NCI-H187 (cell line): ENCODE data around the gene RAB3GAP2.
"Not testable (repeated sequence)": the region's sequence is repeated elsewhere in the genome, so short reads cannot be mapped to it uniquely, and the experiment has no call there.

Experiments used
- DNase-seq, 2 experiments: peaks; one replicate each; lab custom pipeline; 2025; lab: John Stamatoyannopoulos, UW

RAB3GAP2 gene

DNA sequence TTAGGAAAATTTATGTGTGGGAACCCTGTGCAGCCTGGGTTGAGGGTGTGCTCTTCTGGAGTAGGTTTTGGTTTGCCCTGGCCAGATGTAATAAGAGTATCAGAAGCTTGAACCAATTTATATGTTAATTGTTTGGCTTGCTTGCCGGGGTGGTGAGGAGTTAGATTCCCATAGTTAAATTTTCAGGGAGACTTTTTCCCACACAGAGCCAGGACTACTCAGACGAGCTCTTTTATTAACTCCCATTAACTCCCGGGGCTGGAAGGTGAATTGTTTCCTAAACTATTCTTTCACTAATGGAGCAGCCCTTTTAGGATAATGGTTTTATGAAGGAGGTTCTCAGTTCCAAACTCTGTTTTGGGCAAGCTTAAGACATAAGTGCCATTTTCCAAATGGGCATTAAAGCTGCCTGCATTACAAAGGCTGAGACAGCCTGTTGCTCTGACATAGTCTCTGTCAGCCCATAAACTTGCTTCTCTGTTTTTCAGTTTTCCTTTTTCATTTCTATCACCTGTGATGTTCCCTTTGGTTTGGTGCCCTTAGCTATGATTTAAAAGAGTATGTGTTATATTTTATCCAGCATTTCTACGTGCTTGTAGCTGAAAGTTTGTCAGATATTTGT lies 18.0 kb upstream of the RAB3GAP2 start:
- no peak for DNase-seq

DNA sequence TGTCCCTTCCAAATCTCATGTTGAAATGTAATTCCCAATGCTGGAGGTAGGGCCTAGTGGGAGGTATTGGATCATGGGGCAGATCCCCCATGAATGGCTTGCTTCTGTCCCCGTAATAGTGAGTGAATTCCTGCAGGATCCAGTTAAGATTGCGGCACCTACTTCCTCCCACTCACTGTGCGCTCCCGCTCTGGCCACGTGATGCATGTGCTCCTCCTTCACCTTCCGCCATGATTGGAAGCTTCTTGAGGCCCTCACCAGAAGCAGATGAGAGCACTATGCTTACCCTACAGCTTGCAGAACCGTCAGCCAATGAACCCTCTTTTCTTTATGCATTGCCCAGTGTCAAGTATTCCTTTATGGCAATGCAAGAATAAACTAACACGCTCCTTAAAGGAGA lies 14.9 kb upstream of the RAB3GAP2 start:
- DNase-seq = no peak

DNA sequence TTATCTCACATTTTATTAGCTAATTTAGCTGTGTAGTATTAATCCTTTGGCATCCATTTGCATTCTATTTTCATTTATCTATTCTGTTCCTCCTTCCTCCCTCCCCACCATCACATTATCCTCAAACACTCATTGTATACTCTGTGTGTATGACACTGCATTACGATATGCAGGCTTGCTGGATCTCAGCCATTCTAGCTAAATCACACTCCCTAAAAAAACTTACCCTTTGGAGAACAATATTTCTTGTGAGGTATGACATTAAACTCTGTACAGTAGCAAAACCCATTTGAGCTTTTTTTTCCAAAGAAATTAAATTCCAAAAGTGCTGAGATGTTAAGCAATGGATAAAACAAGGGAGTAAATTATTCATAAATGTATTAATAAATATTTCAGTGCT lies 11.4 kb upstream of the RAB3GAP2 start:
- no peak for DNase-seq

DNA sequence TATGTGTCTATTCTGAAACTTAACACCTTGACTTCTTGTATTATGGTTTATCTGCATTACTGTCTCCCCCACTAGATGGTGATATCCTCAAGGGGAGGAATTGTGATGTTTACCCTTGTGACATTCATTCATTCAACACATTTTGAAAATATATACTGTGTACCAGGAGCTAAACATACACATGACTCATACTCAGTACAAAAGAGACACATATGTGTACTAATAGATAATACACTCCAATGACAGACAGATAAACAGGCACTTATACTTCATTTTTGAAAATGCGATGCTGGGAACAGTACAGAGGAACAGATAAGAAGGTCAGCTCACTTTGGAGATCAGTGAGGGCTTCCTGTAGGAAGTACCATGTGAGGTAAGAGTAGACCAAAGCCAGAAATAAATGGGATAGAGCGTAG lies 8.9 kb upstream of the RAB3GAP2 start:
- no peak for DNase-seq

DNA sequence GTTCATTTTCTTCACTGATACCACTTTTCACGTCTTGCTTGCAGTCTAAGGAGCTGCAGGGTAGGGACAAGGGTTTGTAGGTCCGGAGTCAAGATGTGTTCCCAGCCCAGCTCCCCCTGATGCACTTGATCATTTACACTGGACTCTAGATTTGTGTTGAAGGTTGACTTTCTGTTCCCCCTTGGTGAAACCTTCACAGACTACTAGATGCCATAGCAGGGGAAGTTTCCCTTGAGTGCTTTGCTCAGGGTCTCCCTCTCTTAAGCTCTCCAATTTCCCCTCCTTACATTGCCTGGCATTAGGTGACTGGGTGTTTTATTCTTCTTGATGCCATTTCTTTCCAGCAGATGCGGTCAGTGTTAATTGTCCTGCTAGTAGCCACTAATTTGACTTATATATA lies 8.0 kb upstream of the RAB3GAP2 start:
- DNase-seq = no peak

DNA sequence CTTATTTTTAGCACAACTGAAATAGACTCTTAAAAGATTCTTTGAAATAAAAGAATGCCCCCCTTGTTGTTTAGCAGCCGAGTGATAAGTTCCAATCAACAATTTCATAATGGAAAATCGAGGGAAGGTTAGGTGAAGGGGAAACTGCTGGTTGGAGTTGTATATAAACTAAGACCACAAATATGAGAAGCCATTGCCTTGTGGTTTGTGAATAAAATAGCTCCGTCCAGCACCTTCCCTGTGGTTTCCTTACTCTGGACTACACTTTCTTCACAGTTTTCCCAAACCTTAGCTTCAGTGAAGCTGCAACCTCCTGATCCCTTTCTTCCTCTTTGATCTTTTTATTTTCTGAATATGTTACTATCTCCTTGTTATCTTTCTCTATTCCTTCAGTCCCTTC lies 6.7 kb upstream of the RAB3GAP2 start:
- no peak for DNase-seq

DNA sequence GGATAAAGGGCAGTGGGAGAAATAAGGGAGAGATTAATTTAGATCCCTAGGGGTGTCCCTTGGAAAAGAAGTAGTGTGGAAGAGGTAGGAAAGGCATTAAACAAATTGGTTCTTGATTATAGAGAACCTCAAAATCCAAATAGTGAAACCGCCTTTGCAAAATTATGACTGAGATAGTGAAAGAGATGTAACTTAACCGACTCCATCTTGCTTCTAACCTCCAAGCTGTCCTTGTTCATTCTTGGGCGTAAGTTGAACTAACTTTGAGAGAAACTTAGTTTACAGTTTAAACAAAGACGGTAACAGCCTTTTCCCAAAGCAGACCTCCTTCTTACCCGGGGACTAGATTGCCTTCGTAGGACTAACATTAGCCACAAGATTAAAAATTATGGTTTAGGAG lies 3.2 kb upstream of the RAB3GAP2 start:
- DNase-seq = no peak

DNA sequence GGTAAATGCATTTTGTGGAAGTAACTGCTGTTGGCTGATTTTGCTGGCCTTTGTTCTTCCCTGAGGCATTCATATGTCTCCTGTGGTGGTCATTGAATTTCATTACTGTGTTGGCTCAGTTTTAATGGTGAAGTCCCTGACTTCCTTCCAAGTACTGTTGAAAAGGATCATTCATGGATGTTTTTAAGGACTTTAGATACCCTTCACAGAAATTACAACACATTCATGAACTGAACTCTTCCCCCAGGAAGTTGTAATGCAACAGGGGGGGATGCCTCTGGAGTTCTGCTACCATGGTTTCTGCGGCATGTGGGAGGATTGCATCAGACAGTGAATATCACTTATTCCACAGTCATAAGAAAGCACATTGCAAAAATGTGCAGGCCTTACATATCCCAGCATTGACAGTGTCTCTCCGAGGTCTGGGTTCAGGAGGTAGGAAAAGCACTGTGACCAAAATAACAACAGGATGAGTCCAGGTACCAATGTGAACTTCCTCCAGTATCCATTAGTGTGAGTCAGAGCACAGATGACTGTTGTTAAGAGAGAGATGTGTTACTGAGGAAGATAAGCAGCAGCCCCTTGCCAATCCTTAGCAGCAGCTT lies 2.1 kb upstream of the RAB3GAP2 start:
- DNase-seq = no peak

DNA sequence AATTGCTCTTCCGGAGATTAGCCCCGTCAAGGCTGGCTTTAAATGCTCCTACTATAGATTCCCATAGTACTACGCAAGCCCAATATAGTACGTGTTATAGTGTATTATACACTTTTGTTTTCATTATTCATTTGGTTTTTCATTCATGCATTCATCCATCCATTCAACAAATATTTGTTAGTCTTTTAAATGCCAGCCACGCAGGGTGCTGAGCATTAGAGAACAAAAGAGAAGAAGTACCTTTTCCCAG lies 513 bp upstream of the RAB3GAP2 start:
- no peak for DNase-seq

DNA sequence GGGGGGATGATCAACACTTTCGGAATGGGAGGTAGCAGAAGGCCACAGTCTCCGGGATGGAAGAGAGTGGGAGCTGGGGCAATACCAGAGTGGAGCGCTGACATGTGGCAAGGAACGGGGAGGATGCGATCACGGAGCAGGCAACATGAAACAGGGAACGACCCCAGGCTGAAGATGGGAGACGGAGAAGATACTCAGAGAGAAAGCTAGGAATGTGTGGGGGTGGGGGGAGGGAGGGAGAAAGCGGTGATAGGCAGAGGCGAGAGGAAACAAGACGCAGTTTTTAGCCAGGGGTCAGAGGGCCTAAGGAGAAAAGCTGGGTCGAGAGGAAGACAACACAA lies 577 bp downstream of the RAB3GAP2 start:
- no peak for DNase-seq

DNA sequence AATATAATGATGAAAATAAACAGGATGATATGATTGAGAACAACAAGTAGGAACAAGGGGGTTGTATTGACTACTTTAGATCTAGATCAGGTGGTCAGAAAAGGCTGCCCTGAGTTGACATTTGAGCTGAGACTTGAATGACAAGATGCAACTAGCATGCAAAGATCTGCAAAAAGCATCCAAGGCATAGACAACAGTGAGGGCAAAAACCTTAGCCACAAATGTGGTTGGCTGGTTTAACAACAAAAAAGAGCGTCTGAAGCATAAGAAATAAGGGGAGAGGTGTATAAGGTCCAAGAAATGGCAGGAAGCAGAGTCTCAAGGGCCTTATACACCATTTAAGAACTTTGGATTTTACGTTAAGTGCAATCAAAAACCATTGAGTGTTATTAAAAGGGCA lies 3.2 kb downstream of the RAB3GAP2 start:
- no peak for DNase-seq

DNA sequence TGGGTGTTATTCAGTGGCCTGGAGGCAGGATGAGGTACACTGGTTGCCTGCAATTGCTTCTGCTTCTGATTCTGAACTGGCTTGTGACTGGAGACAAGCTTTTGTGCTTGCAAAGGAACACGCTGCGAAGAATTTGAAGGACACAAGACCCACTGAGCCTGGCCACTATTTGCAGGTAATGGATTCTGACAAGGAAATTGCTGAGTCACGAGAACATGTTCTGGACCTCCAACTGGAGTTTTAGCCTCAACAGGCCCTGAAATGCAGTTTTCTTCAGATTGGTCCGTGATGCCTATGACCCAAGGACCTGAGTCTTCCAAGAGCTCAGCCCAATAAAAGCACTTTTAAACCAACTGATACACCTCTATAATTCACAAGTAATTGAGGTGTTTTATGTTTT lies 4.6 kb downstream of the RAB3GAP2 start:
- no peak for DNase-seq

DNA sequence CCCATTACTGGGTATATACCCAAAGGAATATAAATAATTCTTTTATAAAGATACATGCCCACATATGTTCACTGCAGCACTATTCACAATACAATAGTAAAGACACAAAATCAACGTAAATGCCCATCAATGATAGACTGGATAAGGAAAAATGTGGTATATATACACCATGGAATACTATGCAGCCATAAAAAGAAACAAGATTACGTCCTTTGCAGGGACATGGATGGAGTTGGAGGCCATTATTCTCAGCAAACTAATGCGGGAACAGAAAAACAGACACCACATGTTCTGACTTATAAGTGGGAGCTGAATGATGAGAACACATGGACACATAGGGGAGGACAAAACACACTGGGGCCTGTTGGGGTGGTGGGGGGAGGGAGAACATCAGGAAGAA lies 12.0 kb downstream of the RAB3GAP2 start:
- not testable (repeated sequence) for DNase-seq

DNA sequence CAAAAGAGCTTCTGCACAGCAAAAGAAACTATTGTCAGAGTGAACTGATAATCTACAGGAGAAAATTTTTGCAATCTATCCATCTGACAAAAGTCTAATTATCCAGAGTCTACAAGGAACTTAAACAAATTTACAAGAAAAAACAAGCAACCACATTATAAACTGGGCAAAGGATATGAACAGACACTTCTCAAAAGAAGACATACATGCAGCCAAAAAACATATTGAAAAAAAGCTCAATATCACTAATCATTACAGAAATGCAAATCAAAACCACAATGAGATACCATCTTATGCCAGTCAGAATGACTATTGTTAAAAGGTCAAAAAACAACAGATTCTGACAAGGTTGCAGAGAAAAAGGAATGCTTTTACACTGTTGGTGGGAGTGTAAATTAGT lies 12.5 kb downstream of the RAB3GAP2 start:
- DNase-seq = not testable (repeated sequence)

DNA sequence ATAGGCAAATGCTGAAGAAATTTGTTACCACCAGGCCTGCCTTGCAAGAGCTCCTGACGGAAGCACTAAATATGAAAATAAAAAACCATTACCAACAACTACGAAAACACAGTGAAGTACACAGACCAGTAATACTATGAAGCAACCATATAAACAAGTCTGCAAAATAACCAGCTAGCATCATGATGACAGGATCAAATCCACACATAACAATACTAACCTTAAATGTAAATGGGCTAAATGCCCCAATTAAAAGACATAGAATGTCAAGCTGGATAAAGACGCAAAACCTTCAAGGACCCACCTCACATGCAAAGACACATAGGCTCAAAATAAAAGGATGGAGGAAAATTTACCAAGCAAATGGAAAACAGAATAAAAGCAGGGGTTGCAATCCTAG lies 16.1 kb downstream of the RAB3GAP2 start:
- not testable (repeated sequence) for DNase-seq

DNA sequence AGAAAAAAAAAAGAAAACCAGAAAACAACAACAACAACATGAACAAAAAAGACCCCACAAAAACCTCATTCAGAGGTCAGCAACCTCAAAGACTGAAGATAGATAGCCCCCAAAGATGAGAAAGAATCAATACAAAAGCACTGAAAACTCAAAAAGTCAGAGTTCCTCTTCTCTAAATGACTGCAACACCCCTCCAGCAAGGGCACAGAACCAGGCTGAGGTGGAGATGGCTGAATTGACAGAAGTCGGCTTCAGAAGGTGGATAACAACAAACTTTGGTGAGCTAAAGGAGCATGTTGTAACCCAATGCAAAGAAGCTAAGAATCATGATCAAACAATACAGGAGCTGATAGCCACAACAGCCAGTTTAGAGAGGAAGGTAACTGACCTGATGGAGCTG lies 17.0 kb downstream of the RAB3GAP2 start:
- no peak for DNase-seq

DNA sequence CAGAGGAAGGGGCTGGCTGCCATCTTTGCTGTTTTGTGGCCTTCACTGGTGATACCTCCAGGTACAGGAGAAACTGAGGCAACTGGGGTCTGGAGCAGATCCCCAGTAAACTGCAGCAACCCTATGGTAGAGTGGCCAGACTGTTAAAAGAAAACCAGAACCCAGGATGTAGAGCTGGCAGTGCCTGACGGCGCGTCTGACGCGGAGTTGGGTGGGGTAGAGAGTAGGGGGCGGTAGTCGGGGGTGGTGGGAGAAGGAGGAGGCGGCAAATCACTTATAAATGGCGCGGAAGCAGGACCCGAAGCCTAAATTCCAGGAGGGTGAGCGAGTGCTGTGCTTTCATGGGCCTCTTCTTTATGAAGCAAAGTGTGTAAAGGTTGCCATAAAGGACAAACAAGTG lies 19.0 kb downstream of the RAB3GAP2 start:
- DNase-seq = not testable (repeated sequence)

DNA sequence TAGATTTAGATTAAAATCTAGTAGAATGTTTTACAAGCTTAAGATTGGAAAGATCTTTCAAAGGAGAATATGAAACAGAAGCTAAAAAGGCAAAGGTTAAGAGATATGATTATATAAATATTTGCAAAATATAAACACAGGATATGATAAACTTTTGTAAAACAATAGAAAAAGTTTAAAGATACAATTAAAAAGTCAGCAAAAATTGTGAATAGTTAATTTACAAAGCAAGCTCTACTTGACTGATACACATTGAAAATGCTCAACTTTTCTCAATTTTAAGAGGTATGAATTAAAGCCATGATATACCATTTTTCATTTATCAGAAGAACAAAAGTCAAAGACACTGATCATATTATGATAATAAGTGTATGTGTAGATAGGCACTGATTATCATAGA lies 21.0 kb downstream of the RAB3GAP2 start:
- no peak for DNase-seq

DNA sequence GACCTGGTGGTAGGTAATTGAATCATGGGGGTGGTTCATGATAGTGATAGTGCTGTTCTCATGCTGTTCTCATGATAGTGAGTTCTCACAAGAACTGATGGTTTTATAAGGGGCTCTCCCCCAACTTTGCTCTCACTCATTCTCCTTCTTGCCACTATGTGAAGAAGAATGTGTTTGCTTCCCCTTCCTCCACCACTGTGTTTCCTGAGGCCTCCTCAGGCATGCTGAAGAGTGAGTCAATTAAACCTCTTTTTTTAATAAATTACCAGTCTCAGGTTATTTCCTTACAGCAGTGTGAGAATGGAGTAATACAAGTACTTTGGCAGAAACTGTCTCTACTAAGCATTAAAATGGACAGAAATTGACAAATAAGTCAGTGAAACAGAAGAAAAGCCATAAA lies 21.6 kb downstream of the RAB3GAP2 start:
- no peak for DNase-seq

DNA sequence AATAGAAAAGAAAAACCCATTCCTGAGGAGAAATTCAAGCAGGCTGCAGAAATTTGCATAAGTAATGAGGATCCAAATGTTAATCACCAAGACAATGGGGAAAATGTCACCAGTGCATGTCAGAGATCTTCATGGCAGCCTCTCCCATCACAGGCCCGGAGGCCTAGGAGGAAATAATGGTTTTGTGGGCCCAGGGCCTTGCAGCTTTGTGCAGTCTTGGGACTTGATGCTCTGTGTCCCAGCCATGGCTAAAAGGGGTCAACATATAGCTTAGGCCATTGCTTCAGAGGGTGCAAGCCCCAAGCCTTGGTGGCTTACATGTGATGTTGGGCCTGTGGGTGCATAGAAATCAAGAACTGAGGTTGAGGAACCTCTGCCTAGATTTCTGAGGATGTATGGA lies 22.7 kb downstream of the RAB3GAP2 start:
- DNase-seq = no peak

DNA sequence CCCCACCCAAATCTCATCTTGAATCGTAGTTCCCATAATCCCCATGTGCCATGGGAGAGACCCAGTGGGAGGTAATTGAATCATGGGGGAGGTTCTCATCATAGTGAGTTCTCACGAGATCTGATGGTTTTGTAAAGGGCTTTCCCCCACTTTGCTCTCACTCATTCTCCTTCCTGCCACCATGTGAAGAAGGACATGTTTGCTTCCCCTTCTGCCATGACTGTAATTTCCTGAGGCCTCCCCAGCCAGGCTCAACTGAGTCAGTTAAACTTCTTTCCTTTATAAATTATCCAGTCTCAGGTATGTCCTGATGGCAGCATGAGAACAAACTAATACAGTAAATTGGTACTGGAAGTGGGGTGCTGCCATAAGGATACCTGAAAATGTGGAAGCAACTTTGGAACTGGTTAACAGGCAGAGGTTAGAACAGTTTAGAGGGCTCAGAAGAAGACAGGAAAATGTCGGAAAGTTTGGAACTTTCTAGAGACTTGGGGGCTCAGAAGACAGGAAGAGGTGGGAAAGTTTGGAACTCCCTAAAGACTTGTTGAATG lies 23.5 kb downstream of the RAB3GAP2 start:
- DNase-seq = not testable (repeated sequence)

DNA sequence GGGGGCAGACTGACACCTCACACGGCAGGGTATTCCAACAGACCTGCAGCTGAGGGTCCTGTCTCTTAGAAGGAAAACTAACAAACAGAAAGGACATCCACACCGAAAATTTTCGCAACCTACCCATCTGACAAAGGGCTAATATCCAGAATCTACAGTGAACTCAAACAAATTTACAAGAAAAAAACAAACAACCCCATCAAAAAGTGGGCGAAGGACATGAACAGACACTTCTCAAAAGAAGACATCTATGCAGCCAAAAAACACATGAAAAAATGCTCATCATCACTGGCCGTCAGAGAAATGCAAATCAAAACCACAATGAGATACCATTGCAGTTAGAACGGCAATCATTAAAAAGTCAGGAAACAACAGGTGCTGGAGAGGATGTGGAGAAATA lies 26.4 kb downstream of the RAB3GAP2 start:
- not testable (repeated sequence) for DNase-seq

DNA sequence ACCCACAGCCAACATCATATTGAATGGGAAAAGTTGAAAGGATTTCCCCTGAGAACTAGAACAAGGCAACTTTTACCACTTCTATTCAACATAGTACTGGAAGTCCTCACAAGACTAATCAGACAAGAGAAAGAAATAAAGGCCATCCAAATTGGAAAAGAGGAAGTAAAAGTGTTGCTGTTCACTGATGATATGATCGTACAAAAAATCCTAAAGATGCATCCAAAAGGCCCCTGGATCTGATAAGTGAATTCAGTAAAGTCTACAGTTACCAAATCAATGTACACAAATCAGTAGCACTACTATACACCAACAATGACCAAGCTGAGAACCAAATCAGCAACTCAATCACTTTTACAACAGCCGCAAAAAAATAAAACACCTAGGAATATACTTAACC lies 28.3 kb downstream of the RAB3GAP2 start:
- DNase-seq = no peak

DNA sequence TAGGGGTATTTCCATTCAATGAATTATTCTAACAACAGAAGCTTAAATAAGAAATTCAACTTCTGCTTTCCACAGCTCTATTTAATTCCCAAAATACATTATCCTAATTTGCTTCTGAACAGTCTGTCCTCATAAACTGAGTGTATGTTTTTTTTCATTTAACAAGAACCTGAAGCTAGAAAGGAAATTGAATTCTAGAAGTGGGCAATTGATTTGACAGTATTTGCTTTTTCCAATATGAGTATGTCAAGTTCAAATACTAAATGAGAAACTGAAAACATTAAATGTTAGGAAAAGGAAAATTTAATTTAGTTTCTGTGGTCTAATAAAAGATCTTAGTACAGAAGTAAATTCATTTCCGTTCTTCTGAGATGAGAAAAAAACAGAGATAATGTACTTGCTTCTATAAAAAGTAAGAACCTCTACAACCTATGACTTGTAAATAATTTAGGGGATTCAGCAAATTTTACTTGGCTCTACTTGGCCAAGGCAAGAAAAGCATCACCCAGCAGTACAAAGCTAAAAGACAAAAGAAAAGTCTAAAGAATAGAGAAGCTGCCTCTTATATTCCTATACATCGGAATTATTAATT lies 31.1 kb downstream of the RAB3GAP2 start:
- DNase-seq = no peak
